H1 (cell line): ENCODE data around the gene DIPK1A. TPM values are rescaled to one million over a fixed set of nuclear protein-coding genes. Genes with fewer than 3 reads are reported as not detected.

Source experiments
- CTCF ChIA-PET: fragments of 300-600 bp; sonication (Branson Sonifier 250); formaldehyde crosslinking; loops from one replicate; lab custom pipeline; 2021; ENCODE audit not compliant: partially characterized antibody; lab: Charles Lee
- POLR2A ChIA-PET: fragments of 300-600 bp; sonication (Branson Sonifier 250); formaldehyde crosslinking; loops from one replicate; lab custom pipeline; 2021; ENCODE audit warnings: inconsistent platforms; ENCODE audit not compliant: partially characterized antibody; lab: Charles Lee
- DNase-seq, 2 experiments: peaks; one replicate each; pipeline versions ENCODE4 v3.0.0 to v3.0.0-alpha.2; 2010 to 2022; ENCODE audit warnings: low spot score in 2 of 2, low read depth in 1 of 2, mixed read lengths in 1 of 2
- FAIRE-seq: peaks from 2 replicates; lab custom pipeline; 2011; peaks lifted over from hg19 to GRCh38; lab: Jason Lieb, UNC
- H2AFZ ChIP-seq: 2 replicates; pipeline ENCODE4 v1.8.1; 2012; ENCODE audit warnings: low read length, inconsistent platforms
- H2AK5ac ChIP-seq: 2 replicates; pipeline ENCODE4 v1.6.1; 2013; ENCODE audit warnings: low read depth, low read length
- H2BK120ac ChIP-seq: replicated peaks from 2 replicates; pipeline ENCODE3; 2013; ENCODE audit warnings: low read depth, low read length, inconsistent platforms
- H2BK12ac ChIP-seq: 2 replicates; pipeline ENCODE4 v1.6.1; 2013; ENCODE audit warnings: low read depth, low read length
- H2BK15ac ChIP-seq: 2 replicates; pipeline ENCODE4 v1.6.1; 2013; ENCODE audit warnings: low read length
- H2BK20ac ChIP-seq: 2 replicates; pipeline ENCODE4 v1.6.1; 2013; ENCODE audit warnings: low read length
- H2BK5ac ChIP-seq: 2 replicates; pipeline ENCODE4 v1.6.1; 2013; ENCODE audit warnings: low read depth, low read length
- H3K14ac ChIP-seq: 2 replicates; pipeline ENCODE4 v1.6.1; 2013; ENCODE audit warnings: inconsistent platforms; ENCODE audit not compliant: insufficient read length
- H3K18ac ChIP-seq: 2 replicates; pipeline ENCODE4 v1.6.1; 2013; ENCODE audit warnings: low read length; ENCODE audit errors: extremely low read depth
- H3K23ac ChIP-seq: 2 replicates; pipeline ENCODE4 v1.6.1; 2013; ENCODE audit warnings: inconsistent platforms; ENCODE audit not compliant: insufficient read length
- H3K23me2 ChIP-seq: 2 replicates; pipeline ENCODE4 v1.6.1; 2013; ENCODE audit warnings: low read depth, low read length
- H3K27ac ChIP-seq: 2 replicates; pipeline ENCODE4 v1.6.1; 2011; ENCODE audit warnings: low read depth, low read length, inconsistent platforms
- H3K27me3 ChIP-seq, 4 experiments: replicated peaks in 1 of 4; 1 replicate in 1 of 4; 2 replicates in 3 of 4; pipeline versions ENCODE4 v1.6.1 to v1.8.1; 2011 to 2013; ENCODE audit warnings: low read length in 3 of 4, mild to moderate bottlenecking in 3 of 4, inconsistent platforms in 2 of 4, mixed read lengths in 2 of 4, moderate library complexity in 1 of 4; ENCODE audit not compliant: control insufficient read depth in 3 of 4, insufficient read depth in 3 of 4; ENCODE audit errors: extremely low read depth in 1 of 4
- H3K36me3 ChIP-seq, 4 experiments: 2 replicates each; pipeline versions ENCODE4 v1.6.1 to v1.8.1; 2011 to 2013; ENCODE audit warnings: mild to moderate bottlenecking in 4 of 4, low read length in 3 of 4, moderate library complexity in 2 of 4, control low read depth in 1 of 4, inconsistent platforms in 1 of 4; ENCODE audit not compliant: insufficient read depth in 4 of 4, control insufficient read depth in 2 of 4
- H3K4ac ChIP-seq: replicated peaks from 2 replicates; pipeline ENCODE3; 2013; ENCODE audit warnings: low read length, low read depth, mixed read lengths, inconsistent platforms; ENCODE audit not compliant: insufficient read length
- H3K4me1 ChIP-seq, 4 experiments: replicated peaks in 1 of 4; 1 replicate in 1 of 4; 2 replicates in 3 of 4; pipeline versions ENCODE4 v1.6.1 to v1.8.1; 2011 to 2013; ENCODE audit warnings: low read length in 3 of 4, inconsistent platforms in 2 of 4, mixed read lengths in 1 of 4; ENCODE audit not compliant: insufficient read depth in 4 of 4, control insufficient read depth in 3 of 4
- H3K4me2 ChIP-seq, 2 experiments: 2 replicates each; pipeline versions ENCODE4 v1.6.1 to v1.8.1; 2011 to 2013; ENCODE audit warnings: low read depth in 2 of 2, low read length in 2 of 2, control low read depth in 1 of 2, inconsistent platforms in 1 of 2, mild to moderate bottlenecking in 1 of 2; ENCODE audit not compliant: insufficient read depth in 1 of 2
- H3K4me3 ChIP-seq, 4 experiments: fragments of 200-600, 300-600 bp in 1 of 4; sonication (generic), shearing (Covaris generic), sonication (Bioruptor Twin) in 1 of 4; 2 replicates each; pipeline versions ENCODE4 v1.5.1 to v1.8.1; 2011 to 2016; ENCODE audit warnings: low read length in 4 of 4, low read depth in 3 of 4, control low read depth in 2 of 4, inconsistent platforms in 2 of 4, mild to moderate bottlenecking in 2 of 4, mixed read lengths in 1 of 4, moderate library complexity in 1 of 4; ENCODE audit not compliant: insufficient read depth in 2 of 4; ENCODE audit errors: extremely low read depth in 1 of 4
- H3K56ac ChIP-seq: replicated peaks from 2 replicates; pipeline ENCODE3; 2013; ENCODE audit warnings: low read depth, mild to moderate bottlenecking, mixed read lengths, low read length, inconsistent platforms; ENCODE audit not compliant: insufficient read length
- H3K79me1 ChIP-seq: 2 replicates; pipeline ENCODE4 v1.6.1; 2013; ENCODE audit warnings: low read depth, low read length, control low read depth
- H3K79me2 ChIP-seq, 2 experiments: 2 replicates each; pipeline versions ENCODE4 v1.6.1 to v1.8.1; 2012 to 2013; ENCODE audit warnings: low read length in 2 of 2, mild to moderate bottlenecking in 2 of 2, inconsistent platforms in 1 of 2; ENCODE audit not compliant: insufficient read depth in 2 of 2, control insufficient read depth in 1 of 2
- H3K9ac ChIP-seq, 4 experiments: replicated peaks in 1 of 4; 1 replicate in 1 of 4; 2 replicates in 3 of 4; pipeline versions ENCODE4 v1.6.1 to v1.8.1; 2011 to 2013; ENCODE audit warnings: low read depth in 3 of 4, low read length in 3 of 4, control low read depth in 2 of 4, mild to moderate bottlenecking in 2 of 4, moderate library complexity in 2 of 4, inconsistent platforms in 1 of 4; ENCODE audit errors: extremely low read depth in 1 of 4
- H3K9me3 ChIP-seq, 2 experiments: 2 replicates each; pipeline versions ENCODE4 v1.6.1 to v1.8.1; 2012 to 2013; ENCODE audit warnings: mild to moderate bottlenecking in 2 of 2, moderate library complexity in 2 of 2, control low read depth in 1 of 2, inconsistent platforms in 1 of 2, low read depth in 1 of 2, low read length in 1 of 2, mixed read lengths in 1 of 2; ENCODE audit not compliant: insufficient read depth in 2 of 2
- H4K20me1 ChIP-seq, 2 experiments: replicated peaks in 1 of 2; 2 replicates each; pipeline versions ENCODE3 to v1.8.1; 2011 to 2013; ENCODE audit warnings: inconsistent platforms in 2 of 2, low read length in 2 of 2, mild to moderate bottlenecking in 1 of 2; ENCODE audit not compliant: insufficient read depth in 2 of 2, control insufficient read depth in 1 of 2
- H4K5ac ChIP-seq: 2 replicates; pipeline ENCODE4 v1.6.1; 2013; ENCODE audit warnings: low read length, low read depth, mixed read lengths, inconsistent platforms; ENCODE audit not compliant: insufficient read length
- H4K8ac ChIP-seq: 2 replicates; pipeline ENCODE4 v1.8.0; 2013; ENCODE audit warnings: mild to moderate bottlenecking, moderate library complexity, low read length, inconsistent platforms; ENCODE audit not compliant: insufficient read depth; ENCODE audit errors: extremely low read depth
- H4K91ac ChIP-seq: replicated peaks from 2 replicates; pipeline ENCODE3; 2013; ENCODE audit warnings: low read length, mixed read lengths, inconsistent platforms; ENCODE audit not compliant: insufficient read length
- NRF1 ChIP-seq: IDR thresholded peaks from 2 replicates; pipeline ENCODE4 v1.6.1; 2011; ENCODE audit warnings: mild to moderate bottlenecking, low read depth, low read length, improper control_type of control experiment
- POLR2A ChIP-seq, 2 experiments: IDR thresholded peaks; 1 replicate in 1 of 2; 2 replicates in 1 of 2; pipeline ENCODE4 v1.6.1; 2011; ENCODE audit warnings: low read depth in 2 of 2, low read length in 2 of 2, mild to moderate bottlenecking in 2 of 2; ENCODE audit errors: control extremely low read depth in 1 of 2
- POLR2AphosphoS5 ChIP-seq: IDR thresholded peaks from 2 replicates; pipeline ENCODE4 v1.6.1; 2011; ENCODE audit warnings: low read depth, low read length
- WGBS, 2 experiments: shearing (Covaris generic) in 1 of 2; methylation state at CpG; one replicate each; pipeline versions ENCODE4 v1.1.6 to v1.1.7; 2013 to 2015; ENCODE audit warnings: low lambda C conversion rate in 2 of 2, mixed read lengths in 2 of 2, inconsistent platforms in 1 of 2, low coverage in 1 of 2, missing lambda C conversion rate in 1 of 2; ENCODE audit not compliant: insufficient replicate concordance in 2 of 2, insufficient coverage in 1 of 2, insufficient read length in 1 of 2; ENCODE audit errors: extremely low coverage in 1 of 2, missing lambda C conversion rate in 1 of 2; 5-methylcytosine and 5-hydroxymethylcytosine counted together
- polyA plus RNA-seq, 7 experiments: library from polyadenylated mRNA; depleted of rRNA in 3 of 7; stranded (reverse) in 5 of 7; unstranded in 2 of 7; fragments of >200 nt in 5 of 7; fragments of 200-250 nt in 2 of 7; gene quantifications; 1 replicate in 5 of 7; 2 replicates in 1 of 7; 4 replicates in 1 of 7; pipeline versions ENCODE4 v1.2.1 to v1.2.3, GENCODE V29; 2011 to 2013; ENCODE audit warnings: missing spikeins in 2 of 7, mixed read lengths in 2 of 7
- total RNA-seq: library from RNA; stranded (reverse); fragmentation: NEBNext Ultra II Directional; extraction: Animal tissue kit (Norgen Biotek cat#: 25700); gene quantifications from 2 replicates; pipeline ENCODE4 v1.2.1, GENCODE V29; 2021

Gene DIPK1A
- total and polyA plus RNA-seq, 2 of the 8 experiments (the other 6 are each of a cell fraction or from before 2014, with no cell fraction given): 2.5 to 5.0 TPM

- no peak for DNase-seq
- H2AFZ ChIP-seq: no peak overlapping the region
- no peak overlapping the region for H3K27ac ChIP-seq
- H3K23me2 ChIP-seq: no peaks in the 10 kb centered on the region
- no peak overlapping the region for H4K91ac ChIP-seq
- H4K5ac ChIP-seq: no peak overlapping the region
- no peak overlapping the region for H3K23ac ChIP-seq
- H3K79me2 ChIP-seq: peaks cover 5 to 47% of the 10 kb centered on the region in 2 experiments
- POLR2A ChIA-PET: interaction anchor here (0.6 to 4.9 kb wide), 5 partner anchors 9 to 235 kb away, joined by 3 to 72 read pairs (median 4); partner anchors contain the start of gene RPL5
- no peak overlapping the region for H3K4ac ChIP-seq
- no peaks in the 10 kb centered on the region; the same call in 1 of the 2 replicates for H3K79me1 ChIP-seq
- H3K4me1 ChIP-seq: no peaks in the 10 kb centered on the region
- peaks cover 36 to 87% (median 73%) of the 10 kb centered on the region in 4 experiments for H3K36me3 ChIP-seq
- no peak overlapping the region for H3K9ac ChIP-seq
- H4K8ac ChIP-seq: no peak overlapping the region
- H3K56ac ChIP-seq: no peak overlapping the region
- CTCF ChIA-PET: interaction anchor here (0.6 to 1.9 kb wide), 3 partner anchors 10 to 227 kb away, joined by 3 to 8 read pairs (median 4); partner anchors contain the start of gene RPL5
- H2BK20ac ChIP-seq: no peak overlapping the region
- FAIRE-seq: no peak
- WGBS, 2 experiments: 85% methylated on average over 5 of the region's 5 CpGs; no CpG with 5 or more reads in 1 of the 2 experiments
- no peak overlapping the region for H2BK15ac ChIP-seq
- H2BK12ac ChIP-seq: no peak overlapping the region
- no peaks in the 10 kb centered on the region for H3K27me3 ChIP-seq
- no peak overlapping the region for H2BK120ac ChIP-seq
- no peak overlapping the region for H3K4me3 ChIP-seq
- H3K18ac ChIP-seq: no peak overlapping the region
- no peak overlapping the region for H3K4me2 ChIP-seq
- H2AK5ac ChIP-seq: no peak overlapping the region
- H3K9me3 ChIP-seq: no peaks in the 10 kb centered on the region
- H4K20me1 ChIP-seq: peaks cover 22 to 25% of the 10 kb centered on the region in 2 experiments
- H3K14ac ChIP-seq: no peak overlapping the region
- no peak overlapping the region for H2BK5ac ChIP-seq
- TF ChIP-seq POLR2A (IDR thresholded peaks at IDR 0.05; ENCODE audit: control extremely low read depth in 1 of 2, low read depth in 2 of 2, low read length in 2 of 2) (peak in 1 of 2 experiments; percentile 1; a peak in 1 of 3 replicates), NRF1 (no peak), POLR2AphosphoS5 (peak; percentile 29; the same call in 1 of the 2 replicates)
Observed at GRCh38 chr1:92840600-92840999, 120.7 kb downstream of the DIPK1A start.
